KOPT-K1 (cell line): Measurements from ENCODE around the gene INPP5K.
"Not testable (repeated sequence)": the region's sequence is repeated elsewhere in the genome, so short reads cannot be mapped to it uniquely, and the experiment has no call there.

Experiments
- H3K27ac ChIP-seq: fragments of 200-600 bp; sonication (generic); 2 replicates; pipeline ENCODE4 v1.5.1; 2016; ENCODE audit warnings: antibody characterized with exemption, mild to moderate bottlenecking, low read depth, low read length; ENCODE audit not compliant: poor library complexity, severe bottlenecking
- H3K36me3 ChIP-seq: fragments of 200-600 bp; sonication (generic); 2 replicates; pipeline ENCODE4 v1.5.1; 2017; ENCODE audit warnings: antibody characterized with exemption, mild to moderate bottlenecking, low read length, moderate library complexity; ENCODE audit not compliant: insufficient read depth
- H3K9me3 ChIP-seq: fragments of 200-600 bp; sonication (generic); 2 replicates; pipeline ENCODE4 v1.5.1; 2017; ENCODE audit warnings: antibody characterized with exemption, low read length, mild to moderate bottlenecking; ENCODE audit not compliant: insufficient read depth, poor library complexity, severe bottlenecking

The INPP5K gene

GRCh38 chr17:1455291-1455796 is 61.1 kb downstream of the INPP5K start:
- peak overlapping the region; percentile 84 for H3K27ac ChIP-seq
- peaks cover 29% of the 10 kb centered on the region for H3K36me3 ChIP-seq
- no peaks in the 10 kb centered on the region for H3K9me3 ChIP-seq

- Histone ChIP-seq H3K27ac (peak overlapping the region; percentile 84), H3K36me3 (peaks cover 34% of the 10 kb centered on the region), H3K9me3 (no peaks in the 10 kb centered on the region)
Observed at GRCh38 chr17:1454541-1454940, 61.9 kb downstream of the INPP5K start.

- not testable (repeated sequence) for H3K27ac ChIP-seq, H3K9me3 ChIP-seq
- H3K36me3 ChIP-seq, result peaks cover 42% of the 10 kb centered on the region
Observed at GRCh38 chr17:1453694-1454093, 62.7 kb downstream of the INPP5K start.

- Histone ChIP-seq H3K36me3 (peaks cover 45% of the 10 kb centered on the region), H3K9me3 (no peaks in the 10 kb centered on the region), H3K27ac (no peak overlapping the region)
Observed at GRCh38 chr17:1452836-1453235, 63.6 kb downstream of the INPP5K start.

- H3K36me3 ChIP-seq, result peaks cover 49% of the 10 kb centered on the region
- H3K27ac ChIP-seq, result not testable (repeated sequence)
Observed at GRCh38 chr17:1450261-1450660, 66.2 kb downstream of the INPP5K start.

GRCh38 chr17:1449412-1449967 is 66.9 kb downstream of the INPP5K start:
- H3K27ac ChIP-seq, result no peak overlapping the region
- H3K36me3 ChIP-seq, result peaks cover 54% of the 10 kb centered on the region
- H3K9me3 ChIP-seq, result no peaks in the 10 kb centered on the region

More at GRCh38 chr17:1450261-1450660, 66.2 kb downstream of the INPP5K start:
- not testable (repeated sequence) for H3K9me3 ChIP-seq

GRCh38 chr17:1447052-1447451 is 69.4 kb downstream of the INPP5K start:
- H3K9me3 ChIP-seq, result no peaks in the 10 kb centered on the region
- peaks cover 53% of the 10 kb centered on the region for H3K36me3 ChIP-seq
- no peak overlapping the region for H3K27ac ChIP-seq

GRCh38 chr17:1446201-1446600 is 70.2 kb downstream of the INPP5K start:
- H3K36me3 ChIP-seq, result peaks cover 53% of the 10 kb centered on the region
- H3K27ac ChIP-seq, result no peak overlapping the region
- H3K9me3 ChIP-seq, result no peaks in the 10 kb centered on the region

- not testable (repeated sequence) for H3K27ac ChIP-seq, H3K9me3 ChIP-seq
- H3K36me3 ChIP-seq, result peaks cover 54% of the 10 kb centered on the region
Observed at GRCh38 chr17:1445695-1446094, 70.7 kb downstream of the INPP5K start.
